NCI-H2107 (cell line): ENCODE results near the gene CSRP3.

Source experiments
- DNase-seq: peaks from one replicate; lab custom pipeline; 2025; lab: John Stamatoyannopoulos, UW

The CSRP3 gene

GRCh38 chr11:19225123-19225522, 23.3 kb upstream of the CSRP3 start:
- DNase-seq = no peak

GRCh38 chr11:19220903-19221724, 19.3 kb upstream of the CSRP3 start:
- DNase-seq = no peak

- DNase-seq = no peak
Observed at GRCh38 chr11:19218786-19219460, 17.1 kb upstream of the CSRP3 start.

- DNase-seq = no peak
Observed at GRCh38 chr11:19218216-19218615, 16.4 kb upstream of the CSRP3 start.

GRCh38 chr11:19216709-19217374, 15.1 kb upstream of the CSRP3 start:
- DNase-seq = no peak

GRCh38 chr11:19216021-19216420, 14.2 kb upstream of the CSRP3 start:
- DNase-seq = no peak

GRCh38 chr11:19209617-19210370, 8.0 kb upstream of the CSRP3 start:
- DNase-seq = no peak

GRCh38 chr11:19208959-19209546, 7.3 kb upstream of the CSRP3 start:
- DNase-seq = no peak

- DNase-seq = no peak
Observed at GRCh38 chr11:19208181-19208580, 6.4 kb upstream of the CSRP3 start.

GRCh38 chr11:19204836-19205235, 3.1 kb upstream of the CSRP3 start:
- DNase-seq = no peak

- DNase-seq = no peak
Observed at GRCh38 chr11:19200410-19201201, 1.2 kb downstream of the CSRP3 start.

GRCh38 chr11:19199771-19200170, 2.0 kb downstream of the CSRP3 start:
- no peak for DNase-seq

- no peak for DNase-seq
Observed at GRCh38 chr11:19199048-19199447, 2.7 kb downstream of the CSRP3 start.

- DNase-seq = no peak
Observed at GRCh38 chr11:19196432-19196831, 5.4 kb downstream of the CSRP3 start.

GRCh38 chr11:19194620-19195308, 7.0 kb downstream of the CSRP3 start:
- no peak for DNase-seq

- no peak for DNase-seq
Observed at GRCh38 chr11:19193916-19194315, 7.9 kb downstream of the CSRP3 start.

- DNase-seq = no peak
Observed at GRCh38 chr11:19191530-19192169, 10.1 kb downstream of the CSRP3 start.

GRCh38 chr11:19187833-19188258, 13.9 kb downstream of the CSRP3 start:
- DNase-seq = no peak

GRCh38 chr11:19187114-19187832, 14.5 kb downstream of the CSRP3 start:
- no peak for DNase-seq
